GM12873 (cell line): ENCODE data around the gene TEX29.

Experiments
- TF ChIP-seq, protein P1 (sequence below): IDR thresholded peaks from 2 replicates; pipeline ENCODE4 v1.5.1; 2012; ENCODE audit warnings: low read depth, mild to moderate bottlenecking, moderate library complexity, low read length, control low read depth; ENCODE audit not compliant: insufficient read depth; ENCODE audit errors: missing control alignments

TEX29 gene

GRCh38 chr13:111323950-111324651 lies 3.7 kb downstream of the TEX29 start:
- TF ChIP-seq, protein P1, sequence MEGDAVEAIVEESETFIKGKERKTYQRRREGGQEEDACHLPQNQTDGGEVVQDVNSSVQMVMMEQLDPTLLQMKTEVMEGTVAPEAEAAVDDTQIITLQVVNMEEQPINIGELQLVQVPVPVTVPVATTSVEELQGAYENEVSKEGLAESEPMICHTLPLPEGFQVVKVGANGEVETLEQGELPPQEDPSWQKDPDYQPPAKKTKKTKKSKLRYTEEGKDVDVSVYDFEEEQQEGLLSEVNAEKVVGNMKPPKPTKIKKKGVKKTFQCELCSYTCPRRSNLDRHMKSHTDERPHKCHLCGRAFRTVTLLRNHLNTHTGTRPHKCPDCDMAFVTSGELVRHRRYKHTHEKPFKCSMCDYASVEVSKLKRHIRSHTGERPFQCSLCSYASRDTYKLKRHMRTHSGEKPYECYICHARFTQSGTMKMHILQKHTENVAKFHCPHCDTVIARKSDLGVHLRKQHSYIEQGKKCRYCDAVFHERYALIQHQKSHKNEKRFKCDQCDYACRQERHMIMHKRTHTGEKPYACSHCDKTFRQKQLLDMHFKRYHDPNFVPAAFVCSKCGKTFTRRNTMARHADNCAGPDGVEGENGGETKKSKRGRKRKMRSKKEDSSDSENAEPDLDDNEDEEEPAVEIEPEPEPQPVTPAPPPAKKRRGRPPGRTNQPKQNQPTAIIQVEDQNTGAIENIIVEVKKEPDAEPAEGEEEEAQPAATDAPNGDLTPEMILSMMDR, result no peak

GRCh38 chr13:111324736-111325135 lies 4.3 kb downstream of the TEX29 start:
- TF ChIP-seq, protein P1, result no peak

DNA sequence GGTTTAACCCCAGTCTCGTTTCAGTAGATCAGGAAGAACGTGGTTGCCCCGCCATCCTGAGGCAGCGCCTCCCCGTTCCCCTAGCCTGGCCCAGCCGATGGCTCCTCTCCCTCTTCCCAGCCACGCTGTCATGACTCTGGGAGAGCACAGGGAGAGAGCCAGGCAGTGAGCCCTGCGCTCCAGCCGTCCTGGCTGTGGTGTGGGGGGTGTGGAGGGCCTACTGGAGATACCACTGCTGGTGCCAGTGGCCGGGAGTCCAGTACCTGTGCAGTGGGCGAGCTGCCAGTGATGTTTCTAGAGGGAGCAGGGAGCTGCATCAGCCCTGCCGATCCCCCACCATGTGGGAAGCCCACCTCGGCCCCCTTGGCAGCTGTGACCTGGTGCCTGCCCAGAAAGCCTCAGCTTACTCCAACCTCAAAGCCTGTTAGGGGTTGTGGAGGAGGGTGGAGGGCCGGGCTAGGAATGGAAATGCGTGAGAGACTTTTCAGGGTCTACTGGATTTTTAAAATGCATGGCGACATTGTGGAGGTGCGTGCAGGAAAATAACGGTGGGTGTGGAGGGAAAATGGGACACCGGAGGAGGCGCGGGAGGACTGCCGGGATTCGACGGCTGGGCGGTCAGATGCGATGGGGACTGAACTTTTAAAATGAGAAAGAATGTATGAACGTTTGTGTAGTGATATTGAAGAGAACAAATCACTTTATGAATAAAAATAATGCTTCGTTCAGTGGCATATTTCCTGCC lies 4.9 kb downstream of the TEX29 start:
- TF ChIP-seq, protein P1, result no peak

GRCh38 chr13:111325941-111326620 lies 5.6 kb downstream of the TEX29 start:
- TF ChIP-seq, protein P1, result no peak

DNA sequence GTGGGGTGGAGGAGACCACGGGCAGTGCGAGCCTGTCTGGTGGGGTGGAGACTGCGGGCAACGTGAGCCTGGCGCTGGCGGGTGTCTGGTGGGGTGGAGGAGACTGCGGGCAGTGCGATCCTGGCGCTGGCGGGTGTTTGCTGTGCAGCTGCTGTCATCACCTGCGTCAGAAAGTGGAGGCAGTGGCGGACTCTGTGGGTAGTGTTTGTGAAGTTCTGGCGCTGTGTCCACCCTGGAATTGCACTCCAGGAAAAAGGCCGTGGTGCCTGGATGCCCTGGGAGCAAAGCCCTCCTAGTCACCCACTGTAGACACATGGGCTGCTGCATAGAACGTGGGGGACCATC lies 6.2 kb downstream of the TEX29 start:
- TF ChIP-seq, protein P1, result no peak

DNA sequence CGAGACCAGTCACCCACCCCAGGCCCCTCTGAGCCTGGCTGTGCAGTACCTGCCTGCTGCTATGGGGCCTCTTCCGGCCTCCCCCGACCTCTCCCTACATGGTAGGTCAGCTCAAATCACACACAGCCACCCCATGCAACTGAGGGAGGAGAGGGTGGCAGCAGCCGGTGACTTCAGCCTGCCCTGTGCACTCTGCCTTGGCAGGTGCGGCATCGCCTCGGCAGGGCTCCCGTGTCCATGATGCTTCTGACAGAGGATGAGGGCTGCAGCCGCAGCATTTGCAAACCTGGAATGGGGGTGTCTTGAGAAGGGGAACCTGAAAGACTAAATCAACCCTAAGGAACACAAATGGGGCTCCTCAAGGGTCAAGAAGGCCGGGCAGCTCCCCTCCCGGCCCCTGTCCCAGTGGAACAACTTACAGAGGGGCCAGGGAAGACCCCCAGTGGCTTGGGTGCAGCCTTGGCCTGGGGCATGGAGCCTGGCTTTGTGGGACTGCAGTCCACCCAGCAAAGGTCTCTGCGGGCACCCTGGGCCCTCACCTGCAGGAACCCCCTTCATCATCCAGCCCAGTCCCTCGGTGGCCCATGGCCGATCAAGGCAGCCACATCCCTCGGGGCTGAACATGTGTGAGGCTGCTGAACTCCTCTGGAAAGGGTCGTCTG lies 6.7 kb downstream of the TEX29 start:
- TF ChIP-seq, protein P1, result no peak
